GM23338 (cell line): ENCODE measurements around the gene PLXNA2. TPM values are rescaled to one million over a fixed set of nuclear protein-coding genes. Genes with fewer than 3 reads are reported as not detected.

Experiments used
- ATAC-seq: fragments of 200-7000 bp; cut with Tn5 transposase; 3 replicates; pipeline ENCODE4 v1.9.1; 2020
- DNase-seq: peaks from one replicate; pipeline ENCODE4 v3.0.0-alpha.2; 2015; ENCODE audit warnings: low spot score
- H2AFZ ChIP-seq: fragments of 200-600 bp; sonication (generic); 2 replicates; pipeline ENCODE4 v1.8.0; 2016; ENCODE audit warnings: antibody characterized with exemption, mild to moderate bottlenecking, moderate library complexity
- H3F3A ChIP-seq: fragments of 200-600 bp; sonication (generic); replicated peaks from 2 replicates; pipeline ENCODE4 v1.8.0; 2017; ENCODE audit warnings: antibody characterized with exemption, mixed run types, low read depth
- H3K27ac ChIP-seq: fragments of 200-600 bp; sonication (generic); 2 replicates; pipeline ENCODE4 v1.6.1; 2016; ENCODE audit warnings: low read depth
- H3K27me3 ChIP-seq: fragments of 200-600 bp; sonication (generic); 2 replicates; pipeline ENCODE4 v1.8.0; 2016; ENCODE audit warnings: mild to moderate bottlenecking, mixed run types, moderate library complexity; ENCODE audit not compliant: insufficient read depth
- H3K36me3 ChIP-seq: fragments of 200-600 bp; sonication (generic); 2 replicates; pipeline ENCODE4 v1.8.0; 2016; ENCODE audit warnings: mild to moderate bottlenecking; ENCODE audit not compliant: insufficient read depth
- H3K4me1 ChIP-seq: fragments of 200-600 bp; sonication (generic); 2 replicates; pipeline ENCODE4 v1.8.0; 2016; ENCODE audit warnings: mild to moderate bottlenecking, moderate library complexity; ENCODE audit not compliant: insufficient read depth
- H3K4me2 ChIP-seq: fragments of 200-600 bp; sonication (generic); 2 replicates; pipeline ENCODE4 v1.7.1; 2017; ENCODE audit warnings: mixed run types
- H3K4me3 ChIP-seq: fragments of 200-600 bp; sonication (generic); 2 replicates; pipeline ENCODE4 v1.6.1; 2016; ENCODE audit warnings: mixed run types
- H3K79me2 ChIP-seq: fragments of 200-600 bp; sonication (generic); replicated peaks from 2 replicates; pipeline ENCODE4 v1.8.0; 2017; ENCODE audit warnings: mild to moderate bottlenecking; ENCODE audit not compliant: insufficient read depth
- H3K9me2 ChIP-seq: fragments of 200-600 bp; sonication (generic); 2 replicates; pipeline ENCODE4 v1.8.0; 2017; ENCODE audit not compliant: insufficient read depth
- H4K20me1 ChIP-seq: fragments of 200-600 bp; sonication (generic); replicated peaks from 2 replicates; pipeline ENCODE4 v1.8.0; 2017; ENCODE audit warnings: mild to moderate bottlenecking; ENCODE audit not compliant: insufficient read depth
- H3K27ac Mint-ChIP-seq: 2 replicates; pipeline ENCODE4 v1.8.0; 2020; ENCODE audit warnings: inconsistent platforms, mild to moderate bottlenecking, moderate library complexity, mixed read lengths
- H3K27me3 Mint-ChIP-seq: 3 replicates; pipeline ENCODE4 v1.8.0; 2022; ENCODE audit warnings: low read depth, mild to moderate bottlenecking, moderate library complexity, mixed read lengths, inconsistent platforms; ENCODE audit not compliant: insufficient read depth, poor library complexity
- H3K36me3 Mint-ChIP-seq: 3 replicates; pipeline ENCODE4 v1.8.0; 2021; ENCODE audit warnings: low read depth, mild to moderate bottlenecking, inconsistent platforms, moderate library complexity, mixed read lengths
- H3K4me1 Mint-ChIP-seq: 3 replicates; pipeline ENCODE4 v1.8.0; 2020; ENCODE audit warnings: mild to moderate bottlenecking, inconsistent platforms, mixed read lengths
- H3K4me3 Mint-ChIP-seq: 3 replicates; pipeline ENCODE4 v1.8.0; 2021; ENCODE audit warnings: moderate library complexity, mild to moderate bottlenecking, inconsistent platforms, mixed read lengths
- H3K9me3 Mint-ChIP-seq: 3 replicates; pipeline ENCODE4 v1.8.0; 2020; ENCODE audit warnings: moderate library complexity, mild to moderate bottlenecking, inconsistent platforms, mixed read lengths
- CREB1 ChIP-seq: fragments of 250-450 bp; sonication (Bioruptor Pico); IDR thresholded peaks from 2 replicates; pipeline ENCODE4 v1.5.0; 2020; ENCODE audit warnings: low read depth, mild to moderate bottlenecking, moderate library complexity
- EZH2 ChIP-seq: fragments of 200-600 bp; sonication (generic); IDR thresholded peaks from one replicate; pipeline ENCODE4 v1.8.0; 2017; ENCODE audit warnings: antibody characterized with exemption, mild to moderate bottlenecking, low read depth; ENCODE audit not compliant: unreplicated experiment
- EZH2phosphoT487 ChIP-seq: fragments of 200-600 bp; sonication (generic); IDR thresholded peaks from one replicate; pipeline ENCODE4 v1.8.1; 2018; ENCODE audit warnings: antibody characterized with exemption; ENCODE audit not compliant: unreplicated experiment
- JUNB ChIP-seq: IDR thresholded peaks from one replicate; pipeline ENCODE4 v1.6.1; 2016; ENCODE audit warnings: antibody characterized with exemption; ENCODE audit not compliant: unreplicated experiment
- POLR2AphosphoS5 ChIP-seq: IDR thresholded peaks from 2 replicates; pipeline ENCODE4 v1.6.1; 2016; ENCODE audit warnings: antibody characterized with exemption, low read depth
- ZNF331 ChIP-seq: fragments of 250-450 bp; sonication (Bioruptor Pico); IDR thresholded peaks from 2 replicates; pipeline ENCODE4 v1.5.0; 2020; ENCODE audit warnings: low read depth, mild to moderate bottlenecking, moderate library complexity
- polyA plus RNA-seq: library from polyadenylated mRNA; unstranded; fragments of >200 nt; fragmentation: Nextera tagmentation; extraction: Ambion mirVana; gene quantifications from 2 replicates; pipeline ENCODE4 v1.2.1, GENCODE V29; 2016
- total RNA-seq: library from RNA; depleted of rRNA; stranded (reverse); fragments of >200 nt; shearing (Covaris generic); gene quantifications from 2 replicates; pipeline ENCODE4 v1.2.3, GENCODE V29; 2014
- TF ChIP-seq, protein P1 (sequence below), 2 experiments: fragments of 200-600 bp in 1 of 2; sonication (generic) in 1 of 2; conservative IDR thresholded peaks; 2 replicates each; pipeline versions ENCODE4 v1.5.1 to v1.6.1; 2016 to 2017; ENCODE audit warnings: antibody characterized with exemption in 2 of 2, low read depth in 2 of 2, mild to moderate bottlenecking in 2 of 2, moderate library complexity in 1 of 2
- TF ChIP-seq, protein P2 (sequence below): IDR thresholded peaks from 2 replicates; pipeline ENCODE4 v1.6.1; 2016; ENCODE audit warnings: antibody characterized with exemption
- TF ChIP-seq, protein P3 (sequence below): IDR thresholded peaks from one replicate; pipeline ENCODE4 v1.6.1; 2018; ENCODE audit warnings: antibody characterized with exemption; ENCODE audit not compliant: unreplicated experiment

PLXNA2 gene
- total and polyA plus RNA-seq, 2 experiments from 2014 or later, result 0.40 to 1.8 TPM

DNA sequence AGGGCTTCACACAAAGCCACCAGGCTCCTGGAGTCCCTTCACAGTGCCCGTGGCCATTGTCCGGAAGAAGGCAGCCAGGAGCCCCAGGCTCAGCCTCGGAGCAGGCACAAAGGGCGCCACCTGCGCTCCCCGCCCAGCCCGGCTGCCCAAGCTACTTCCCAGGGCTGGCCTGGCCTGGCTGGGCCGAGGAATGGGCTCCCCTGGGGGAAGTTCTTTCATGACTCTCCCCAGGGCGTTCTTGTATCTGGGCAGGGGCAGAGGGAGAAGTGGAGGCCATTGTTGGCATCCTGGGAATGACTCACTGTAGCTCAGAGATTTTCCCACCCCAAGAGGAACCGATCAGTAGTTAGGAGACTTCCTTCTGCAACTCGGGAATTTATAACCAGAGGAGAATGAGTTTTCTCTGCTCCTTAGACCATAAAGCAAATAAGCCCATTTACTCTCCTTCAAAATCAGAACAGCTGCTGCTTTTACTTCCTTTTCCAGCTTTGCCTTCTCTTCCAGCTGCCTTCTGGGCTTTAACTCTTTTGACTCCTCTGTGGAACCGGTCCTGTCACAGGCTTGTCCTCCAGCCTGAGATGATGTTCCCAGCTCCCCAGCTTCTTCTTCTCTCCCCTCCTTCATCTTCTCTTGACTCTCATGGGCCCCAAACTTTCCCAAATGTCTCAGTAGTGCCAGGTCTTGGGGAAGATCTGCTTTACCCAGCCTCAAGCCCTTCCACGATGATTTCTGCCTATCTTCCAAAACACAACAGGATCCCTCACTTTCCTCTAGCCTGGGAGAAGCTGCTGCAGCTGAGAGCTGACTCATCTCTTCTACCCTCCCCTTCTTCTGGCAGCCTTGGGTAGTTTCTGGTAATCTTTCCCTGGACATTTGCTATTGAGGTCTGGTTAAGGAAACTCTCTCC is 214.6 kb downstream of the PLXNA2 start:
- no peaks in the 10 kb centered on the region for H3K36me3 Mint-ChIP-seq
- no peaks in the 10 kb centered on the region for H4K20me1 ChIP-seq
- ATAC-seq (peak; percentile 63; the same call in 2 of the 3 replicates), DNase-seq (no peak)
- H3K4me3 ChIP-seq, result no peak overlapping the region
- H3K36me3 ChIP-seq, result no peaks in the 10 kb centered on the region
- H3K27me3 ChIP-seq, result no peaks in the 10 kb centered on the region
- no peaks in the 10 kb centered on the region for H3F3A ChIP-seq
- no peak overlapping the region for H2AFZ ChIP-seq
- H3K27ac ChIP-seq, result no peak overlapping the region
- peaks cover 18% of the 10 kb centered on the region for H3K27me3 Mint-ChIP-seq
- no peak overlapping the region for H3K4me3 Mint-ChIP-seq
- no peak overlapping the region for H3K27ac Mint-ChIP-seq
- no peaks in the 10 kb centered on the region for H3K79me2 ChIP-seq
- no peaks in the 10 kb centered on the region for H3K4me1 ChIP-seq
- H3K4me2 ChIP-seq, result no peak overlapping the region
- no peaks in the 10 kb centered on the region; the same call in 2 of the 3 replicates for H3K9me3 Mint-ChIP-seq
- H3K4me1 Mint-ChIP-seq, result peaks cover 6% of the 10 kb centered on the region
- peaks cover 1% of the 10 kb centered on the region; the same call in 1 of the 2 replicates for H3K9me2 ChIP-seq
- TF ChIP-seq, protein P1, sequence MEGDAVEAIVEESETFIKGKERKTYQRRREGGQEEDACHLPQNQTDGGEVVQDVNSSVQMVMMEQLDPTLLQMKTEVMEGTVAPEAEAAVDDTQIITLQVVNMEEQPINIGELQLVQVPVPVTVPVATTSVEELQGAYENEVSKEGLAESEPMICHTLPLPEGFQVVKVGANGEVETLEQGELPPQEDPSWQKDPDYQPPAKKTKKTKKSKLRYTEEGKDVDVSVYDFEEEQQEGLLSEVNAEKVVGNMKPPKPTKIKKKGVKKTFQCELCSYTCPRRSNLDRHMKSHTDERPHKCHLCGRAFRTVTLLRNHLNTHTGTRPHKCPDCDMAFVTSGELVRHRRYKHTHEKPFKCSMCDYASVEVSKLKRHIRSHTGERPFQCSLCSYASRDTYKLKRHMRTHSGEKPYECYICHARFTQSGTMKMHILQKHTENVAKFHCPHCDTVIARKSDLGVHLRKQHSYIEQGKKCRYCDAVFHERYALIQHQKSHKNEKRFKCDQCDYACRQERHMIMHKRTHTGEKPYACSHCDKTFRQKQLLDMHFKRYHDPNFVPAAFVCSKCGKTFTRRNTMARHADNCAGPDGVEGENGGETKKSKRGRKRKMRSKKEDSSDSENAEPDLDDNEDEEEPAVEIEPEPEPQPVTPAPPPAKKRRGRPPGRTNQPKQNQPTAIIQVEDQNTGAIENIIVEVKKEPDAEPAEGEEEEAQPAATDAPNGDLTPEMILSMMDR (conservative IDR thresholded peaks at IDR 0.05; ENCODE audit: low read depth in 2 of 2), result no peak
- no peak for TF ChIP-seq CREB1
- TF ChIP-seq, protein P2, sequence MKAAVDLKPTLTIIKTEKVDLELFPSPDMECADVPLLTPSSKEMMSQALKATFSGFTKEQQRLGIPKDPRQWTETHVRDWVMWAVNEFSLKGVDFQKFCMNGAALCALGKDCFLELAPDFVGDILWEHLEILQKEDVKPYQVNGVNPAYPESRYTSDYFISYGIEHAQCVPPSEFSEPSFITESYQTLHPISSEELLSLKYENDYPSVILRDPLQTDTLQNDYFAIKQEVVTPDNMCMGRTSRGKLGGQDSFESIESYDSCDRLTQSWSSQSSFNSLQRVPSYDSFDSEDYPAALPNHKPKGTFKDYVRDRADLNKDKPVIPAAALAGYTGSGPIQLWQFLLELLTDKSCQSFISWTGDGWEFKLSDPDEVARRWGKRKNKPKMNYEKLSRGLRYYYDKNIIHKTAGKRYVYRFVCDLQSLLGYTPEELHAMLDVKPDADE, result no peak
- TF ChIP-seq EZH2, result no peak
- no peak for TF ChIP-seq EZH2phosphoT487
- no peak for TF ChIP-seq ZNF331
- TF ChIP-seq JUNB, result no peak
- TF ChIP-seq, protein P3, sequence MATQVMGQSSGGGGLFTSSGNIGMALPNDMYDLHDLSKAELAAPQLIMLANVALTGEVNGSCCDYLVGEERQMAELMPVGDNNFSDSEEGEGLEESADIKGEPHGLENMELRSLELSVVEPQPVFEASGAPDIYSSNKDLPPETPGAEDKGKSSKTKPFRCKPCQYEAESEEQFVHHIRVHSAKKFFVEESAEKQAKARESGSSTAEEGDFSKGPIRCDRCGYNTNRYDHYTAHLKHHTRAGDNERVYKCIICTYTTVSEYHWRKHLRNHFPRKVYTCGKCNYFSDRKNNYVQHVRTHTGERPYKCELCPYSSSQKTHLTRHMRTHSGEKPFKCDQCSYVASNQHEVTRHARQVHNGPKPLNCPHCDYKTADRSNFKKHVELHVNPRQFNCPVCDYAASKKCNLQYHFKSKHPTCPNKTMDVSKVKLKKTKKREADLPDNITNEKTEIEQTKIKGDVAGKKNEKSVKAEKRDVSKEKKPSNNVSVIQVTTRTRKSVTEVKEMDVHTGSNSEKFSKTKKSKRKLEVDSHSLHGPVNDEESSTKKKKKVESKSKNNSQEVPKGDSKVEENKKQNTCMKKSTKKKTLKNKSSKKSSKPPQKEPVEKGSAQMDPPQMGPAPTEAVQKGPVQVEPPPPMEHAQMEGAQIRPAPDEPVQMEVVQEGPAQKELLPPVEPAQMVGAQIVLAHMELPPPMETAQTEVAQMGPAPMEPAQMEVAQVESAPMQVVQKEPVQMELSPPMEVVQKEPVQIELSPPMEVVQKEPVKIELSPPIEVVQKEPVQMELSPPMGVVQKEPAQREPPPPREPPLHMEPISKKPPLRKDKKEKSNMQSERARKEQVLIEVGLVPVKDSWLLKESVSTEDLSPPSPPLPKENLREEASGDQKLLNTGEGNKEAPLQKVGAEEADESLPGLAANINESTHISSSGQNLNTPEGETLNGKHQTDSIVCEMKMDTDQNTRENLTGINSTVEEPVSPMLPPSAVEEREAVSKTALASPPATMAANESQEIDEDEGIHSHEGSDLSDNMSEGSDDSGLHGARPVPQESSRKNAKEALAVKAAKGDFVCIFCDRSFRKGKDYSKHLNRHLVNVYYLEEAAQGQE, result no peak
- TF ChIP-seq POLR2AphosphoS5, result no peak
